PC-9 (cell line): ENCODE measurements around the gene LRRC27. TPM values are rescaled to one million over a fixed set of nuclear protein-coding genes. Genes with fewer than 3 reads are reported as not detected.

Experiments used
- BruUV-seq: library from RNA; stranded (reverse); fragments of 400-500 nt; replicated peaks from 2 replicates; lab custom pipeline; 2021; lab: Mats Ljungman, UMichigan
- CTCF ChIA-PET: fragments of 300-600 bp; sonication (Branson Sonifier 250); formaldehyde crosslinking; loops from one replicate; lab custom pipeline; 2022; ENCODE audit warnings: antibody characterized with exemption; lab: Charles Lee
- POLR2A ChIA-PET: fragments of 300-600 bp; sonication (Branson Sonifier 250); formaldehyde crosslinking; loops from one replicate; lab custom pipeline; 2022; ENCODE audit warnings: antibody characterized with exemption; ENCODE audit not compliant: unreplicated experiment; lab: Charles Lee
- DNase-seq, 2 experiments: peaks; one replicate each; pipeline versions ENCODE4 v3.0.0 to v3.0.0-alpha.2; 2015 to 2022; ENCODE audit warnings: mixed read lengths in 1 of 2
- H2AFZ ChIP-seq: fragments of 200-600 bp; sonication (generic); 2 replicates; pipeline ENCODE4 v1.8.1; 2017; ENCODE audit warnings: antibody characterized with exemption
- H3F3A ChIP-seq: fragments of 200-600 bp; sonication (generic); 2 replicates; pipeline ENCODE4 v1.8.1; 2017; ENCODE audit warnings: antibody characterized with exemption, mild to moderate bottlenecking, low read depth; ENCODE audit not compliant: insufficient read depth
- H3K27ac ChIP-seq: fragments of 200-600 bp; sonication (generic); 2 replicates; pipeline ENCODE4 v1.6.1; 2016; ENCODE audit warnings: mixed run types
- H3K27me3 ChIP-seq: fragments of 200-600 bp; sonication (generic); 2 replicates; pipeline ENCODE4 v1.6.1; 2016; ENCODE audit warnings: low read depth, mixed run types; ENCODE audit not compliant: insufficient read depth
- H3K36me3 ChIP-seq: fragments of 200-600 bp; sonication (generic); 2 replicates; pipeline ENCODE4 v1.6.1; 2016; ENCODE audit warnings: low read depth, mixed run types
- H3K4me1 ChIP-seq: fragments of 200-600 bp; sonication (generic); replicated peaks from 2 replicates; pipeline ENCODE4 v1.6.1; 2016; ENCODE audit warnings: mixed run types; ENCODE audit not compliant: insufficient read depth
- H3K4me2 ChIP-seq: fragments of 200-600 bp; sonication (generic); 2 replicates; pipeline ENCODE4 v1.6.1; 2017; ENCODE audit warnings: mixed run types
- H3K4me3 ChIP-seq: fragments of 200-600 bp; sonication (generic); 2 replicates; pipeline ENCODE4 v1.6.1; 2016; ENCODE audit warnings: mixed run types
- H3K79me2 ChIP-seq: fragments of 200-600 bp; sonication (generic); 2 replicates; pipeline ENCODE4 v1.6.1; 2017; ENCODE audit warnings: low read depth, mixed run types
- H3K9me2 ChIP-seq: fragments of 200-600 bp; sonication (generic); 2 replicates; pipeline ENCODE4 v1.8.1; 2017; ENCODE audit warnings: mild to moderate bottlenecking; ENCODE audit not compliant: insufficient read depth
- H3K9me3 ChIP-seq: fragments of 200-600 bp; sonication (generic); 2 replicates; pipeline ENCODE4 v1.8.1; 2016; ENCODE audit warnings: low read depth; ENCODE audit not compliant: insufficient read depth
- H4K20me1 ChIP-seq: fragments of 200-600 bp; sonication (generic); 2 replicates; pipeline ENCODE4 v1.8.1; 2017; ENCODE audit not compliant: insufficient read depth
- EZH2 ChIP-seq: fragments of 200-600 bp; sonication (generic); IDR thresholded peaks from 2 replicates; pipeline ENCODE4 v1.8.0; 2017; ENCODE audit warnings: antibody characterized with exemption, low read depth
- intact Hi-C: fragments of 100-400 bp; cut with micrococcal nuclease; formaldehyde crosslinking; loops from one replicate; pipeline ENCODE4 v1.10.0; 2022; ENCODE audit not compliant: unreplicated experiment
- total RNA-seq: library from RNA; stranded (reverse); gene quantifications from 2 replicates; pipeline ENCODE4 v1.2.3, GENCODE V29; 2021
- TF ChIP-seq, protein P1 (sequence below): fragments of 200-600 bp; sonication (generic); conservative IDR thresholded peaks from 2 replicates; pipeline ENCODE4 v1.6.1; 2017; ENCODE audit warnings: mixed run types, antibody characterized with exemption, mild to moderate bottlenecking, moderate library complexity

LRRC27 gene
- total RNA-seq, 1 experiment from 2014 or later: 10.0 TPM

DNA sequence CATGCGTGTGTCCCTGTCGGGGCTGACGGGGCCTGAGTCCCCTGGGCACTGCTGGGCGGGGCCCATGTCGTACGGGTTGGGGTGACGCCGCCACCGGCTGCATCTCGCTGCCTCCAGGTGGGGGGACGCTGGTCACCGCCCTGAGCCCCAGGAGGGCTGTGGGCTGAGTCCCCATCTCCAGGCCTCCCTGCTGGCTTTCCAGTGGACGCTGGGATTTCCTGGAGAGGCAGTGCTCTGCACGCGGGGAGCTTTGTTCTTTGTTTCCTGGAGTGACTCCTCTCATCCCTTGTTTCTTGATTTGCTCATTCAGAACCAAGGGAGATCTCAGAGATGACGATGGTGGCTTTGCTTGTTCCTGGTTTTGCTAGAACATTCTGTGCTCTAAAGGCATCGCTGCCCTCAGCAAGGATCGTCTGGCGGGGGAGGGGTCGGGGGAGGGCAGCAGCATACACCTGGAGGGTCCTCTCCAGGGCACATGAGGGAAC, 86.0 kb downstream of the LRRC27 start:
- POLR2A ChIA-PET: interaction anchor here (1.2 kb wide), 1 partner anchor 10 kb away, joined by 3 read pairs; no protein-coding TSS in a partner anchor

DNA sequence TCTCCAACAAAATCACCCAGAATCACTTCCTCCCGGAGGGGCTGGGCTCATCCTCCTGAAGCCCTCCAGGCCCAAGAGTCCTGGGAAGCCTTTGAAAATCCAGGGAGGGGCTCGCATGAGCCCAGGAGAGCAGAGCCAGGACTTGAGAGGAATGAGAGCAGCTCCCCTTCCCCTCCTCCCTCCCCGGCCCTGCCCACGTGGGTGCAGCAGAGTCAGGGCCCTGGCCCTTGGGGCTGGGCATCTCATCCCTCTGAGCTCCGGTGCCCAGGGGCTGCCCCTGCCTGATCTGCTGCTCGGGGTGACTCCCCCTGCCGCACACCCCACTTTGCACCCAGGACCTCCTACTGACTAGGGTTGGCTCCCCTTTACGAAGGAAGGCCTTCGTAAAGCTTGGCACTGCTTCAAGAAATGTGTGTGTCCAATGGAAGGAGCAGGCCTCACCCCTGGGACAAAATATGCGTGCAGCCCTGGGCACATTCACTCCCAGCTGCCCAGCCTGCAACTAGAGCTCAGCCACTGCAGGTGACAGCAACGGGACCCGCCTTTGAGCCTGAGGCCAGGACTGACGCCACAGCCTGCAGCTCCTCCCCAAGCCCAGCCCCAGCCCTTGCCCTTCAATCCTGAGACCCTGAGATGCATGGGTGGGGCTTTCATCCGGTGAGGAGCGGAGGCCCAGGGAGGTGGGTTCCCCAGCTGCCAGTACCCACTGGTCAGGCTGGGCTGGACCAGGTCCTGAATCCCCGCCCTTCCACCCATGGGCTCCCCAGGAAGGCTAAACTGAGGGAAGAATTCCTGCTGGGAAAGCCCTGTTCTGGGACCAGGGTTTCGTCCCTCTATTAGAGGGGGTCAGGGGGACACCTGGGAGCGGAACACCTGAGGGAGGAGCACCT, 86.8 kb downstream of the LRRC27 start:
- CTCF ChIA-PET: interaction anchor here (0.6 kb wide), 1 partner anchor 28 kb away, joined by 4 read pairs; no protein-coding TSS in a partner anchor
- Histone ChIP-seq H3K36me3 (no peaks in the 10 kb centered on the region), H4K20me1 (no peaks in the 10 kb centered on the region), H3K79me2 (peaks cover 9% of the 10 kb centered on the region; the same call in 1 of the 2 replicates), H2AFZ (no peak overlapping the region), H3K4me1 (peaks cover 51% of the 10 kb centered on the region), H3F3A (peaks cover 18% of the 10 kb centered on the region), H3K9me2 (no peaks in the 10 kb centered on the region), H3K4me3 (no peak overlapping the region), H3K27me3 (no peaks in the 10 kb centered on the region), H3K27ac (peak overlapping the region; percentile 73), H3K4me2 (peak overlapping the region; percentile 69), H3K9me3 (no peaks in the 10 kb centered on the region)
- TF ChIP-seq EZH2: no peak
- TF ChIP-seq, protein P1, sequence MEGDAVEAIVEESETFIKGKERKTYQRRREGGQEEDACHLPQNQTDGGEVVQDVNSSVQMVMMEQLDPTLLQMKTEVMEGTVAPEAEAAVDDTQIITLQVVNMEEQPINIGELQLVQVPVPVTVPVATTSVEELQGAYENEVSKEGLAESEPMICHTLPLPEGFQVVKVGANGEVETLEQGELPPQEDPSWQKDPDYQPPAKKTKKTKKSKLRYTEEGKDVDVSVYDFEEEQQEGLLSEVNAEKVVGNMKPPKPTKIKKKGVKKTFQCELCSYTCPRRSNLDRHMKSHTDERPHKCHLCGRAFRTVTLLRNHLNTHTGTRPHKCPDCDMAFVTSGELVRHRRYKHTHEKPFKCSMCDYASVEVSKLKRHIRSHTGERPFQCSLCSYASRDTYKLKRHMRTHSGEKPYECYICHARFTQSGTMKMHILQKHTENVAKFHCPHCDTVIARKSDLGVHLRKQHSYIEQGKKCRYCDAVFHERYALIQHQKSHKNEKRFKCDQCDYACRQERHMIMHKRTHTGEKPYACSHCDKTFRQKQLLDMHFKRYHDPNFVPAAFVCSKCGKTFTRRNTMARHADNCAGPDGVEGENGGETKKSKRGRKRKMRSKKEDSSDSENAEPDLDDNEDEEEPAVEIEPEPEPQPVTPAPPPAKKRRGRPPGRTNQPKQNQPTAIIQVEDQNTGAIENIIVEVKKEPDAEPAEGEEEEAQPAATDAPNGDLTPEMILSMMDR: no peak
- BruUV-seq: no TSS peak
- POLR2A ChIA-PET: interaction anchor here (0.6 to 1.2 kb wide), 4 partner anchors 10 to 28 kb away, joined by 3 to 7 read pairs (median 6); no protein-coding TSS in a partner anchor
- intact Hi-C loops: loop anchor here (1.0 kb wide), 1 partner anchor 10 kb away; no protein-coding TSS in a partner anchor
- DNase-seq: peak; percentile 91 to 92

More for the DNA sequence above, 86.0 kb downstream of the LRRC27 start:
- Histone ChIP-seq H3K79me2 (peaks cover 9% of the 10 kb centered on the region; the same call in 1 of the 2 replicates), H3K27me3 (no peaks in the 10 kb centered on the region), H3K4me3 (no peak overlapping the region), H3F3A (peaks cover 18% of the 10 kb centered on the region), H3K27ac (peak overlapping the region; percentile 73), H3K9me3 (no peaks in the 10 kb centered on the region), H3K9me2 (no peaks in the 10 kb centered on the region), H3K36me3 (no peaks in the 10 kb centered on the region), H2AFZ (no peak overlapping the region), H3K4me1 (peaks cover 51% of the 10 kb centered on the region), H3K4me2 (peak overlapping the region; percentile 69), H4K20me1 (no peaks in the 10 kb centered on the region)
- CTCF ChIA-PET: no interaction called here
- TSS peak; percentile 70 for BruUV-seq
- TF ChIP-seq, protein P1: no peak
- TF ChIP-seq EZH2: no peak
- no peak for DNase-seq
- intact Hi-C loops: loop anchor here (1.0 kb wide), 1 partner anchor 10 kb away; no protein-coding TSS in a partner anchor
